ENCODE results near the gene MED17.

Gene MED17

GRCh38 chr11:93801366-93801765 lies 17.3 kb downstream of the MED17 start:
- H3K27me3 ChIP-seq = no peaks in the 10 kb centered on the region
- TF ChIP-seq CTCF (IDR thresholded peaks at IDR 0.05; ENCODE audit: low read depth, low read length) = no peak
- H3K4me1 ChIP-seq = no peaks in the 10 kb centered on the region
- DNase-seq = no peak
- no peak overlapping the region for H3K4me3 ChIP-seq (ENCODE audit: low read depth, low read length)
- H3K9me3 ChIP-seq = no peaks in the 10 kb centered on the region
- peaks cover 95% of the 10 kb centered on the region for H3K36me3 ChIP-seq

- no peak overlapping the region for H3K4me3 ChIP-seq (ENCODE audit: low read depth, low read length)
- no peak for TF ChIP-seq CTCF (IDR thresholded peaks at IDR 0.05; ENCODE audit: low read depth, low read length)
- no peaks in the 10 kb centered on the region for H3K27me3 ChIP-seq
- peaks cover 93% of the 10 kb centered on the region for H3K36me3 ChIP-seq
- H3K9me3 ChIP-seq = no peaks in the 10 kb centered on the region
- H3K4me1 ChIP-seq = no peaks in the 10 kb centered on the region
- no peak for DNase-seq
Observed at GRCh38 chr11:93804879-93805278, 20.8 kb downstream of the MED17 start.

GRCh38 chr11:93807980-93808379 lies 23.9 kb downstream of the MED17 start:
- no peak for DNase-seq
- H3K4me3 ChIP-seq (ENCODE audit: low read depth, low read length) = no peak overlapping the region
- no peaks in the 10 kb centered on the region for H3K9me3 ChIP-seq
- H3K27me3 ChIP-seq = no peaks in the 10 kb centered on the region
- no peak for TF ChIP-seq CTCF (IDR thresholded peaks at IDR 0.05; ENCODE audit: low read depth, low read length)
- peaks cover 93% of the 10 kb centered on the region for H3K36me3 ChIP-seq
- no peaks in the 10 kb centered on the region for H3K4me1 ChIP-seq

GRCh38 chr11:93813974-93814373 lies 29.9 kb downstream of the MED17 start:
- DNase-seq = no peak
- Histone ChIP-seq H3K4me1 (peaks cover 8% of the 10 kb centered on the region), H3K27me3 (no peaks in the 10 kb centered on the region), H3K36me3 (peaks cover 60% of the 10 kb centered on the region), H3K4me3 (ENCODE audit: low read depth, low read length) (no peak overlapping the region), H3K9me3 (no peaks in the 10 kb centered on the region)
- no peak for TF ChIP-seq CTCF (IDR thresholded peaks at IDR 0.05; ENCODE audit: low read depth, low read length)

- Histone ChIP-seq H3K4me1 (peaks cover 8% of the 10 kb centered on the region), H3K9me3 (no peaks in the 10 kb centered on the region), H3K36me3 (peaks cover 49% of the 10 kb centered on the region), H3K27me3 (no peaks in the 10 kb centered on the region), H3K4me3 (ENCODE audit: low read depth, low read length) (no peak overlapping the region)
- DNase-seq = no peak
- TF ChIP-seq CTCF (IDR thresholded peaks at IDR 0.05; ENCODE audit: low read depth, low read length) = no peak
Observed at GRCh38 chr11:93814966-93815633, 31.0 kb downstream of the MED17 start.

GRCh38 chr11:93817426-93818348 lies 33.6 kb downstream of the MED17 start:
- no peaks in the 10 kb centered on the region for H3K9me3 ChIP-seq
- peaks cover 25% of the 10 kb centered on the region for H3K36me3 ChIP-seq
- DNase-seq = peak; percentile 26
- TF ChIP-seq CTCF (IDR thresholded peaks at IDR 0.05; ENCODE audit: low read depth, low read length) = no peak
- H3K4me3 ChIP-seq (ENCODE audit: low read depth, low read length) = no peak overlapping the region
- H3K4me1 ChIP-seq = peaks cover 8% of the 10 kb centered on the region
- H3K27me3 ChIP-seq = no peaks in the 10 kb centered on the region

Data from BE2C (cell line).